HepG2 (cell line): Measurements from ENCODE around the gene ARHGAP26. TPM values are rescaled to one million over a fixed set of nuclear protein-coding genes. Genes with fewer than 3 reads are reported as not detected.

ENCODE experiments used
- HDAC2 ChIP-seq: sonication (generic); formaldehyde crosslinking; IDR thresholded peaks from 2 replicates; pipeline ENCODE4 v1.4.0; 2020; ENCODE audit warnings: missing genetic modification reagents
- HIVEP1 ChIP-seq: sonication (generic); formaldehyde crosslinking; IDR thresholded peaks from 2 replicates; pipeline ENCODE4 v1.4.0; 2020; ENCODE audit warnings: mild to moderate bottlenecking, missing genetic modification reagents
- MXI1 ChIP-seq: IDR thresholded peaks from 3 replicates; pipeline ENCODE4 v1.6.1; 2012; ENCODE audit warnings: low read depth, low read length, inconsistent platforms, borderline replicate concordance
- POLR2AphosphoS2 ChIP-seq: IDR thresholded peaks from 2 replicates; pipeline ENCODE4 v1.6.1; 2011; ENCODE audit warnings: low read depth, low read length, improper control_type of control experiment
- SUZ12 ChIP-seq: fragments of 150-350 bp; IDR thresholded peaks from 2 replicates; pipeline ENCODE4 v1.6.1; 2014; ENCODE audit warnings: low read depth, low read length
- ZMYM3 ChIP-seq: sonication (generic); formaldehyde crosslinking; IDR thresholded peaks from 2 replicates; pipeline ENCODE4 v1.5.1; 2020; ENCODE audit warnings: mild to moderate bottlenecking, missing genetic modification reagents
- ZNF83 ChIP-seq: sonication (generic); formaldehyde crosslinking; IDR thresholded peaks from 2 replicates; pipeline ENCODE4 v1.4.0; 2020; ENCODE audit warnings: missing genetic modification reagents, mild to moderate bottlenecking, borderline replicate concordance
- polyA plus RNA-seq, 8 experiments: library from polyadenylated mRNA; depleted of rRNA in 3 of 8; stranded (reverse) in 7 of 8; unstranded in 1 of 8; fragments of >200 nt; fragmentation: Illumina TruSeq in 4 of 8; extraction: Trizol in 4 of 8; gene quantifications; 2 replicates each; pipeline versions ENCODE4 v1.2.1 to v1.2.3, GENCODE V29; 2011 to 2016; ENCODE audit warnings: low read depth in 4 of 8, missing spikeins in 1 of 8, mixed read lengths in 1 of 8; ENCODE audit not compliant: insufficient read depth in 1 of 8
- total RNA-seq, 5 experiments: library from RNA; depleted of rRNA; stranded (reverse); fragments of >200 nt; fragmentation: Illumina TruSeq; extraction: Trizol; gene quantifications; 2 replicates each; pipeline ENCODE4 v1.2.3, GENCODE V29; 2016; ENCODE audit warnings: low read depth in 1 of 5
- TF ChIP-seq, protein P1 (sequence below), 2 experiments: sonication (generic) in 1 of 2; formaldehyde crosslinking in 1 of 2; IDR thresholded peaks; 2 replicates each; pipeline versions ENCODE4 v1.6.1 to v1.9.0; 2014 to 2022; ENCODE audit warnings: antibody characterized with exemption in 1 of 2, borderline replicate concordance in 1 of 2, inconsistent platforms in 1 of 2, low read depth in 1 of 2, missing genetic modification reagents in 1 of 2
- TF ChIP-seq, protein P2 (sequence below): sonication (generic); formaldehyde crosslinking; conservative IDR thresholded peaks from 2 replicates; pipeline ENCODE4 v1.4.0; 2020; ENCODE audit warnings: missing genetic modification reagents
- TF ChIP-seq, protein P3 (sequence below): sonication (generic); formaldehyde crosslinking; conservative IDR thresholded peaks from 2 replicates; pipeline ENCODE4 v1.4.0; 2020; ENCODE audit warnings: missing genetic modification reagents
- TF ChIP-seq, protein P4 (sequence below): sonication (generic); formaldehyde crosslinking; IDR thresholded peaks from 2 replicates; pipeline ENCODE4 v1.9.0; 2021; ENCODE audit warnings: mild to moderate bottlenecking, missing genetic modification reagents

ARHGAP26 gene
- total and polyA plus RNA-seq, 2 of the 13 experiments (the other 11 are each of a cell fraction or from before 2014, with no cell fraction given): 9.6 to 18.2 TPM

DNA sequence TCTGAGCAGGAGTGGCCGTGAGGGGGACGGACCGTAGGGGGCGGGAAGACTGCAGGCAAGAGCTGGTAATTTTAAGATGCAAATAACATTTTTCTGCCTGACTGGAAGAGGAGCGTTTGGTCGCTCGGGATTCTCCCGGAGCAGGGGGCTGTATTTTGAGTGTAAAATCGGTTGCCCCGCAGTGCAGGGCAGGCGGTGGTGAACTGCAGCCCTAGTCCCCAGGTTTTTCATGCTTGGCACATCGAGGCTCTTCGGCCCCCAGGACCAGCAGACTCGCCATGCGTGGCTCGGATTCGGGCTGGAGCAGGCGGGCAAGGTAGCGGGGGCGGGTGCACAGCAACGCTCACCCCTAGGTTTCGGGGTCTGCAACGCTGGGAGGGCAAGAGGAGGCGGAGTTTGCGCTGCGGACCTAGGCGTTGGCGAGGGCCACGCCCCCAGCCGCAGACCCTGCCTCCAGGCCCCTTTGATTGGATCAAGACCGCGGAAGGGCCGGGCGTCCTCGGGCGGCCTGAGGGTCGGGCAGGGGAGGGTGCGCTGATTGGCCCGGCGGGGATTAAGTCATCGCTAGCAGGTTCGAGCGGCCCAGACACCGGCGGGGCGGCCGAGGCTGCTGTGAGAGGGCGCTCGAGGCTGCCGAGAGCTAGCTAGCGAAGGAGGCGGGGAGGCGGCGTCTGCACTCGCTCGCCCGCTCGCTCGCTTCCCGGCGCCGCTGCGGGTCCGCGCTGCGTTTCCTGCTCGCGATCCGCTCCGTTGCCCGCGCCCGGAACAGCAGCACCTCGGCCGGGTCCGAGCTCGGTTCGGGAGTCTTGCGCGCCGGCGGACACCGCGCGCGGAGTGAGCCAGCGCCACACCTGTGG lies at the start of gene ARHGAP26 (continued):
- TF ChIP-seq, protein P1, sequence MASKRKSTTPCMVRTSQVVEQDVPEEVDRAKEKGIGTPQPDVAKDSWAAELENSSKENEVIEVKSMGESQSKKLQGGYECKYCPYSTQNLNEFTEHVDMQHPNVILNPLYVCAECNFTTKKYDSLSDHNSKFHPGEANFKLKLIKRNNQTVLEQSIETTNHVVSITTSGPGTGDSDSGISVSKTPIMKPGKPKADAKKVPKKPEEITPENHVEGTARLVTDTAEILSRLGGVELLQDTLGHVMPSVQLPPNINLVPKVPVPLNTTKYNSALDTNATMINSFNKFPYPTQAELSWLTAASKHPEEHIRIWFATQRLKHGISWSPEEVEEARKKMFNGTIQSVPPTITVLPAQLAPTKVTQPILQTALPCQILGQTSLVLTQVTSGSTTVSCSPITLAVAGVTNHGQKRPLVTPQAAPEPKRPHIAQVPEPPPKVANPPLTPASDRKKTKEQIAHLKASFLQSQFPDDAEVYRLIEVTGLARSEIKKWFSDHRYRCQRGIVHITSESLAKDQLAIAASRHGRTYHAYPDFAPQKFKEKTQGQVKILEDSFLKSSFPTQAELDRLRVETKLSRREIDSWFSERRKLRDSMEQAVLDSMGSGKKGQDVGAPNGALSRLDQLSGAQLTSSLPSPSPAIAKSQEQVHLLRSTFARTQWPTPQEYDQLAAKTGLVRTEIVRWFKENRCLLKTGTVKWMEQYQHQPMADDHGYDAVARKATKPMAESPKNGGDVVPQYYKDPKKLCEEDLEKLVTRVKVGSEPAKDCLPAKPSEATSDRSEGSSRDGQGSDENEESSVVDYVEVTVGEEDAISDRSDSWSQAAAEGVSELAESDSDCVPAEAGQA (IDR thresholded peaks at IDR 0.05; ENCODE audit: low read depth): peak; percentile 12; the same call in 1 of the 2 replicates
- TF ChIP-seq, protein P1 (CRISPR knock-in tag; IDR thresholded peaks at IDR 0.05; ENCODE audit: borderline replicate concordance): no peak
- TF ChIP-seq ZNF83 (CRISPR knock-in tag): no peak
- peak; percentile 36; the same call in 1 of the 2 replicates for TF ChIP-seq HDAC2 (CRISPR knock-in tag)
- TF ChIP-seq POLR2AphosphoS2: no peak
- TF ChIP-seq, protein P2, sequence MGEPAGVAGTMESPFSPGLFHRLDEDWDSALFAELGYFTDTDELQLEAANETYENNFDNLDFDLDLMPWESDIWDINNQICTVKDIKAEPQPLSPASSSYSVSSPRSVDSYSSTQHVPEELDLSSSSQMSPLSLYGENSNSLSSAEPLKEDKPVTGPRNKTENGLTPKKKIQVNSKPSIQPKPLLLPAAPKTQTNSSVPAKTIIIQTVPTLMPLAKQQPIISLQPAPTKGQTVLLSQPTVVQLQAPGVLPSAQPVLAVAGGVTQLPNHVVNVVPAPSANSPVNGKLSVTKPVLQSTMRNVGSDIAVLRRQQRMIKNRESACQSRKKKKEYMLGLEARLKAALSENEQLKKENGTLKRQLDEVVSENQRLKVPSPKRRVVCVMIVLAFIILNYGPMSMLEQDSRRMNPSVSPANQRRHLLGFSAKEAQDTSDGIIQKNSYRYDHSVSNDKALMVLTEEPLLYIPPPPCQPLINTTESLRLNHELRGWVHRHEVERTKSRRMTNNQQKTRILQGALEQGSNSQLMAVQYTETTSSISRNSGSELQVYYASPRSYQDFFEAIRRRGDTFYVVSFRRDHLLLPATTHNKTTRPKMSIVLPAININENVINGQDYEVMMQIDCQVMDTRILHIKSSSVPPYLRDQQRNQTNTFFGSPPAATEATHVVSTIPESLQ (CRISPR knock-in tag): no peak
- TF ChIP-seq, protein P3, sequence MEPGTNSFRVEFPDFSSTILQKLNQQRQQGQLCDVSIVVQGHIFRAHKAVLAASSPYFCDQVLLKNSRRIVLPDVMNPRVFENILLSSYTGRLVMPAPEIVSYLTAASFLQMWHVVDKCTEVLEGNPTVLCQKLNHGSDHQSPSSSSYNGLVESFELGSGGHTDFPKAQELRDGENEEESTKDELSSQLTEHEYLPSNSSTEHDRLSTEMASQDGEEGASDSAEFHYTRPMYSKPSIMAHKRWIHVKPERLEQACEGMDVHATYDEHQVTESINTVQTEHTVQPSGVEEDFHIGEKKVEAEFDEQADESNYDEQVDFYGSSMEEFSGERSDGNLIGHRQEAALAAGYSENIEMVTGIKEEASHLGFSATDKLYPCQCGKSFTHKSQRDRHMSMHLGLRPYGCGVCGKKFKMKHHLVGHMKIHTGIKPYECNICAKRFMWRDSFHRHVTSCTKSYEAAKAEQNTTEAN (CRISPR knock-in tag): peak; percentile 61; the same call in 1 of the 2 replicates
- no peak for TF ChIP-seq SUZ12
- peak; percentile 36; the same call in 1 of the 3 replicates for TF ChIP-seq MXI1
- TF ChIP-seq HIVEP1 (CRISPR knock-in tag): peak; percentile 24; the same call in 1 of the 2 replicates
- no peak for TF ChIP-seq ZMYM3 (CRISPR knock-in tag)
- TF ChIP-seq, protein P4, sequence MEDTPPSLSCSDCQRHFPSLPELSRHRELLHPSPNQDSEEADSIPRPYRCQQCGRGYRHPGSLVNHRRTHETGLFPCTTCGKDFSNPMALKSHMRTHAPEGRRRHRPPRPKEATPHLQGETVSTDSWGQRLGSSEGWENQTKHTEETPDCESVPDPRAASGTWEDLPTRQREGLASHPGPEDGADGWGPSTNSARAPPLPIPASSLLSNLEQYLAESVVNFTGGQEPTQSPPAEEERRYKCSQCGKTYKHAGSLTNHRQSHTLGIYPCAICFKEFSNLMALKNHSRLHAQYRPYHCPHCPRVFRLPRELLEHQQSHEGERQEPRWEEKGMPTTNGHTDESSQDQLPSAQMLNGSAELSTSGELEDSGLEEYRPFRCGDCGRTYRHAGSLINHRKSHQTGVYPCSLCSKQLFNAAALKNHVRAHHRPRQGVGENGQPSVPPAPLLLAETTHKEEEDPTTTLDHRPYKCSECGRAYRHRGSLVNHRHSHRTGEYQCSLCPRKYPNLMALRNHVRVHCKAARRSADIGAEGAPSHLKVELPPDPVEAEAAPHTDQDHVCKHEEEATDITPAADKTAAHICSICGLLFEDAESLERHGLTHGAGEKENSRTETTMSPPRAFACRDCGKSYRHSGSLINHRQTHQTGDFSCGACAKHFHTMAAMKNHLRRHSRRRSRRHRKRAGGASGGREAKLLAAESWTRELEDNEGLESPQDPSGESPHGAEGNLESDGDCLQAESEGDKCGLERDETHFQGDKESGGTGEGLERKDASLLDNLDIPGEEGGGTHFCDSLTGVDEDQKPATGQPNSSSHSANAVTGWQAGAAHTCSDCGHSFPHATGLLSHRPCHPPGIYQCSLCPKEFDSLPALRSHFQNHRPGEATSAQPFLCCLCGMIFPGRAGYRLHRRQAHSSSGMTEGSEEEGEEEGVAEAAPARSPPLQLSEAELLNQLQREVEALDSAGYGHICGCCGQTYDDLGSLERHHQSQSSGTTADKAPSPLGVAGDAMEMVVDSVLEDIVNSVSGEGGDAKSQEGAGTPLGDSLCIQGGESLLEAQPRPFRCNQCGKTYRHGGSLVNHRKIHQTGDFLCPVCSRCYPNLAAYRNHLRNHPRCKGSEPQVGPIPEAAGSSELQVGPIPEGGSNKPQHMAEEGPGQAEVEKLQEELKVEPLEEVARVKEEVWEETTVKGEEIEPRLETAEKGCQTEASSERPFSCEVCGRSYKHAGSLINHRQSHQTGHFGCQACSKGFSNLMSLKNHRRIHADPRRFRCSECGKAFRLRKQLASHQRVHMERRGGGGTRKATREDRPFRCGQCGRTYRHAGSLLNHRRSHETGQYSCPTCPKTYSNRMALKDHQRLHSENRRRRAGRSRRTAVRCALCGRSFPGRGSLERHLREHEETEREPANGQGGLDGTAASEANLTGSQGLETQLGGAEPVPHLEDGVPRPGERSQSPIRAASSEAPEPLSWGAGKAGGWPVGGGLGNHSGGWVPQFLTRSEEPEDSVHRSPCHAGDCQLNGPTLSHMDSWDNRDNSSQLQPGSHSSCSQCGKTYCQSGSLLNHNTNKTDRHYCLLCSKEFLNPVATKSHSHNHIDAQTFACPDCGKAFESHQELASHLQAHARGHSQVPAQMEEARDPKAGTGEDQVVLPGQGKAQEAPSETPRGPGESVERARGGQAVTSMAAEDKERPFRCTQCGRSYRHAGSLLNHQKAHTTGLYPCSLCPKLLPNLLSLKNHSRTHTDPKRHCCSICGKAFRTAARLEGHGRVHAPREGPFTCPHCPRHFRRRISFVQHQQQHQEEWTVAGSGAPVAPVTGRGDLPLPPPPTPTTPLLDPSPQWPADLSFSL: no peak
